ENCODE results near the gene NECAB3.
"Not testable (repeated sequence)": the region's sequence is repeated elsewhere in the genome, so short reads cannot be mapped to it uniquely, and the experiment has no call there.

NECAB3 gene

GRCh38 chr20:33650111-33650752 lies 24.0 kb downstream of the NECAB3 start:
- H3K27me3 ChIP-seq (ENCODE audit: control insufficient read depth, insufficient read depth, low read length) = no peaks in the 10 kb centered on the region

GRCh38 chr20:33649201-33649681 lies 25.0 kb downstream of the NECAB3 start:
- no peaks in the 10 kb centered on the region for H3K9me3 ChIP-seq (ENCODE audit: control insufficient read depth, low read depth, low read length)
- H3K27ac ChIP-seq (ENCODE audit: low read length) = no peak overlapping the region
- no peak overlapping the region for H3K4me3 ChIP-seq (ENCODE audit: low read length)
- H3K27me3 ChIP-seq (ENCODE audit: control insufficient read depth, insufficient read depth, low read length) = no peaks in the 10 kb centered on the region
- H3K36me3 ChIP-seq (ENCODE audit: control insufficient read depth, low read depth, low read length) = peaks cover 14% of the 10 kb centered on the region
- no peak overlapping the region for H3K9ac ChIP-seq (ENCODE audit: low read length)
- H3K4me1 ChIP-seq (ENCODE audit: control insufficient read depth, low read depth, low read length) = no peaks in the 10 kb centered on the region

More at GRCh38 chr20:33650111-33650752, 24.0 kb downstream of the NECAB3 start:
- H3K36me3 ChIP-seq (ENCODE audit: control insufficient read depth, low read depth, low read length) = peaks cover 4% of the 10 kb centered on the region
- H3K9me3 ChIP-seq (ENCODE audit: control insufficient read depth, low read depth, low read length) = no peaks in the 10 kb centered on the region
- H3K27ac ChIP-seq (ENCODE audit: low read length) = no peak overlapping the region
- H3K4me1 ChIP-seq (ENCODE audit: control insufficient read depth, low read depth, low read length) = no peaks in the 10 kb centered on the region
- no peak overlapping the region for H3K4me3 ChIP-seq (ENCODE audit: low read length)
- H3K9ac ChIP-seq (ENCODE audit: low read length) = no peak overlapping the region

DNA sequence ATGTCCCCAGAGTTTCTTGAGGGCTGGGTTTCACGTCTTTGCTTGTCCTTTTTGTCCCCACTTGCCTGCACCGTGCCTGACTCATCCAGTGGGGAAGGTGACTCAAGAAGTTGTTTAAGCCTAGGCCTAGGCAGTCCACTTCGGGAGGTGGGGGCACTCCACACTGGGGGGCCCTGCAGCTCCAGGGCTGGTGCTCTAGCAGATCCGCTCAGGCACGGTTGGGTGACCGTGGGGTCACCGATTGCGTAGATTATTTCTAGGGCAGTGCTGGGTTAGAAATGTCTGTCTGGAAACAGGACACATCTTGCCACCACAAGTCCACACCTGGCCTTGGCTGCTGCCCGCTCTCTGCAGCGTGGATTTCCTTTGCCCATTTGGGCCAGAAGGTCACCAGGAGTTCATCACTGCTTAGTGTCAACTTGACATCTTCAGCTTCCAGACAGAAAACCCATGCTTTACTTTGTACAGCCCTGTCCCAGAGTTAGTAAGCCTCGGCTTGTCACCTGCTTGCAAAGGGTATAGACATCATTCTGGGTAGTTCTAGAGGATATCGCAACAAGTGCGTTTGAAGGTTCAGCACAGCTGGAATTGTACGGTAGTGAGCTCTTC lies 25.7 kb downstream of the NECAB3 start:
- Histone ChIP-seq H3K27me3 (ENCODE audit: control insufficient read depth, insufficient read depth, low read length) (no peaks in the 10 kb centered on the region), H3K36me3 (ENCODE audit: control insufficient read depth, low read depth, low read length) (peaks cover 17% of the 10 kb centered on the region), H3K4me3 (ENCODE audit: low read length) (no peak overlapping the region), H3K9me3 (ENCODE audit: control insufficient read depth, low read depth, low read length) (no peaks in the 10 kb centered on the region), H3K4me1 (ENCODE audit: control insufficient read depth, low read depth, low read length) (no peaks in the 10 kb centered on the region), H3K9ac (ENCODE audit: low read length) (no peak overlapping the region), H3K27ac (ENCODE audit: low read length) (no peak overlapping the region)

- Histone ChIP-seq H3K4me1 (ENCODE audit: control insufficient read depth, low read depth, low read length) (no peaks in the 10 kb centered on the region), H3K9ac (ENCODE audit: low read length) (no peak overlapping the region), H3K27ac (ENCODE audit: low read length) (no peak overlapping the region), H3K4me3 (ENCODE audit: low read length) (no peak overlapping the region), H3K9me3 (ENCODE audit: control insufficient read depth, low read depth, low read length) (no peaks in the 10 kb centered on the region), H3K27me3 (ENCODE audit: control insufficient read depth, insufficient read depth, low read length) (no peaks in the 10 kb centered on the region), H3K36me3 (ENCODE audit: control insufficient read depth, low read depth, low read length) (peaks cover 17% of the 10 kb centered on the region)
These were observed 26.4 kb downstream of the NECAB3 start for GRCh38 chr20:33647603-33648395.

DNA sequence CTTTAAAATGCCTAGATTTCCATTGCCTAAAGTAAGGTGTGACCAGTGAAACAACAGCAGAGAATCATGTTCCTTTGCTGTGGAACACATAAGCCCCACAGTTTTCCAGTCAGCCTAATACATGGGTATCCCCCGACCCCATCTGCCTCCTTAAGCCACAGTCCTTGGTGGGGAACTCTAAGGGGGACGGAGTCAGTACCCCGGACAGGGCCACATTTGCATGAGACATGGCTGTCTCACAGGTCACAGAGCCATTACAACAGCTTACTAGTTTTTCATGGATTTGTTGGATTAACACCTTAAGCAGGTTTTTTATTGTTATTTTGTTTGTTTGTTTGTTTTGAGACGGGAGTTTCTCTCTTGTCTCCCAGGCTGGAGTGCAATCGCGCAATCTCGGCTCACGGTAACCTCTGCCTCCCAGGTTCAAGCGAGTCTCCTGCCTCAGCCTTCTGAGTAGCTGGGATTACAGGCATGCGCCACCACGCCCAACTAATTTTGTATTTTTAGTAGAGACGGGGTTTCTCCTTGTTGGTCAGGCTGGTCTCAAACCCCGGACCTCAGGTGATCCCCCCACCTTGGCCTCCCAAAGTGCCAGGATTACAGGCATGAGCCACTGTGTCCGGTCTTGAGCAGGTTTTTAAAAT lies 27.1 kb downstream of the NECAB3 start:
- not testable (repeated sequence) for H3K9ac ChIP-seq (ENCODE audit: low read length); H3K27me3 ChIP-seq (ENCODE audit: control insufficient read depth, insufficient read depth, low read length); H3K4me3 ChIP-seq (ENCODE audit: low read length); H3K4me1 ChIP-seq (ENCODE audit: control insufficient read depth, low read depth, low read length); H3K27ac ChIP-seq (ENCODE audit: low read length); H3K9me3 ChIP-seq (ENCODE audit: control insufficient read depth, low read depth, low read length)
- H3K36me3 ChIP-seq (ENCODE audit: control insufficient read depth, low read depth, low read length) = peaks cover 17% of the 10 kb centered on the region

DNA sequence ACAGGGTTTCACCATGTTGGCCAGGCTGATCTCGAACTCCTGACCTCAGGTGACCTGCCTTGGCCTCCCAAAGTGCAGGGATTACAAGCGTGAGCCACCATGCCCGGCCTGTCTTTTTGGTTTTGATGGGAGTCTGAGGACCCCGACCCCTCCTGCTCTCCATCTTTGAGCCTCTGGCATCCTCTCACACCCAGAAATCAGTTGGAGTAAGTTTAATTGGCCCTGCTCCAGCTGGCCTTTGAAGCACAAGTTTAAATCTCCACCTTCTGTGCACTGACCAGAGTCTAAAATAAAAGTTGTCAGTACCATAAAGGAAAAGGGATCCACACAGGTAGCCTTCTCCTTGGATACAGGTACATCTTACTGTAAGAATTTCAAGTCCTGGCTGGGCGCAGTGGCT lies 28.0 kb downstream of the NECAB3 start:
- Histone ChIP-seq H3K4me1 (ENCODE audit: control insufficient read depth, low read depth, low read length) (no peaks in the 10 kb centered on the region), H3K9me3 (ENCODE audit: control insufficient read depth, low read depth, low read length) (no peaks in the 10 kb centered on the region), H3K4me3 (ENCODE audit: low read length) (no peak overlapping the region), H3K36me3 (ENCODE audit: control insufficient read depth, low read depth, low read length) (peaks cover 25% of the 10 kb centered on the region), H3K27me3 (ENCODE audit: control insufficient read depth, insufficient read depth, low read length) (no peaks in the 10 kb centered on the region), H3K9ac (ENCODE audit: low read length) (no peak overlapping the region), H3K27ac (ENCODE audit: low read length) (no peak overlapping the region)

- H3K27ac ChIP-seq (ENCODE audit: low read length) = no peak overlapping the region
- no peak overlapping the region for H3K4me3 ChIP-seq (ENCODE audit: low read length)
- H3K4me1 ChIP-seq (ENCODE audit: control insufficient read depth, low read depth, low read length) = no peaks in the 10 kb centered on the region
- H3K9me3 ChIP-seq (ENCODE audit: control insufficient read depth, low read depth, low read length) = no peaks in the 10 kb centered on the region
- peaks cover 29% of the 10 kb centered on the region for H3K36me3 ChIP-seq (ENCODE audit: control insufficient read depth, low read depth, low read length)
- no peak overlapping the region for H3K9ac ChIP-seq (ENCODE audit: low read length)
- no peaks in the 10 kb centered on the region for H3K27me3 ChIP-seq (ENCODE audit: control insufficient read depth, insufficient read depth, low read length)
These were observed 28.8 kb downstream of the NECAB3 start for GRCh38 chr20:33645396-33645795.

- H3K27me3 ChIP-seq (ENCODE audit: control insufficient read depth, insufficient read depth, low read length) = no peaks in the 10 kb centered on the region
- no peak overlapping the region for H3K9ac ChIP-seq (ENCODE audit: low read length)
- H3K27ac ChIP-seq (ENCODE audit: low read length) = no peak overlapping the region
- H3K9me3 ChIP-seq (ENCODE audit: control insufficient read depth, low read depth, low read length) = no peaks in the 10 kb centered on the region
- H3K4me1 ChIP-seq (ENCODE audit: control insufficient read depth, low read depth, low read length) = no peaks in the 10 kb centered on the region
- H3K36me3 ChIP-seq (ENCODE audit: control insufficient read depth, low read depth, low read length) = peaks cover 33% of the 10 kb centered on the region
- H3K4me3 ChIP-seq (ENCODE audit: low read length) = no peak overlapping the region
These were observed 29.2 kb downstream of the NECAB3 start for GRCh38 chr20:33645072-33645358.

GRCh38 chr20:33644313-33645071 lies 29.7 kb downstream of the NECAB3 start:
- peaks cover 35% of the 10 kb centered on the region for H3K36me3 ChIP-seq (ENCODE audit: control insufficient read depth, low read depth, low read length)
- no peaks in the 10 kb centered on the region for H3K9me3 ChIP-seq (ENCODE audit: control insufficient read depth, low read depth, low read length)
- H3K9ac ChIP-seq (ENCODE audit: low read length) = no peak overlapping the region
- no peaks in the 10 kb centered on the region for H3K27me3 ChIP-seq (ENCODE audit: control insufficient read depth, insufficient read depth, low read length)
- no peaks in the 10 kb centered on the region for H3K4me1 ChIP-seq (ENCODE audit: control insufficient read depth, low read depth, low read length)
- no peak overlapping the region for H3K27ac ChIP-seq (ENCODE audit: low read length)
- H3K4me3 ChIP-seq (ENCODE audit: low read length) = no peak overlapping the region

DNA sequence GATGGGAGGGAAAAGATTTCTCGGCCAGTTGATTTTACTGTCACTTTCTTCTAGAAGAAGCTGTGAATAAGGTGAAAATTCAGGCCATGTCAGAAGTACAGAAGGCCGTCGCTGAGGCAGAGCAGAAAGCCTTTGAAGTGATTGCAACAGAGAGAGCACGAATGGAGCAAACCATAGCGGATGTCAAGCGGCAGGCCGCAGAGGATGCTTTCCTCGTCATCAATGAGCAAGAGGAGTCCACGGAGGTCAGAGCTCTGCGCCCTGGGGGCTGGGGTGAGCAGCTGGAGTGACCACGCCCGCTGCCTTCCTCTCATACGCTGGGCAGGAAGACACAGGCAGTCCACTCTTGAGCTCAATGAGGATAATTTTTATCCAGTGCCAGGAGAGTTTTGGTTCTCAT lies 33.9 kb downstream of the NECAB3 start:
- H3K4me1 ChIP-seq (ENCODE audit: control insufficient read depth, low read depth, low read length) = no peaks in the 10 kb centered on the region
- no peaks in the 10 kb centered on the region for H3K27me3 ChIP-seq (ENCODE audit: control insufficient read depth, insufficient read depth, low read length)
- no peaks in the 10 kb centered on the region for H3K9me3 ChIP-seq (ENCODE audit: control insufficient read depth, low read depth, low read length)
- H3K4me3 ChIP-seq (ENCODE audit: low read length) = no peak overlapping the region
- peaks cover 40% of the 10 kb centered on the region for H3K36me3 ChIP-seq (ENCODE audit: control insufficient read depth, low read depth, low read length)
- H3K9ac ChIP-seq (ENCODE audit: low read length) = no peak overlapping the region
- H3K27ac ChIP-seq (ENCODE audit: low read length) = no peak overlapping the region

DNA sequence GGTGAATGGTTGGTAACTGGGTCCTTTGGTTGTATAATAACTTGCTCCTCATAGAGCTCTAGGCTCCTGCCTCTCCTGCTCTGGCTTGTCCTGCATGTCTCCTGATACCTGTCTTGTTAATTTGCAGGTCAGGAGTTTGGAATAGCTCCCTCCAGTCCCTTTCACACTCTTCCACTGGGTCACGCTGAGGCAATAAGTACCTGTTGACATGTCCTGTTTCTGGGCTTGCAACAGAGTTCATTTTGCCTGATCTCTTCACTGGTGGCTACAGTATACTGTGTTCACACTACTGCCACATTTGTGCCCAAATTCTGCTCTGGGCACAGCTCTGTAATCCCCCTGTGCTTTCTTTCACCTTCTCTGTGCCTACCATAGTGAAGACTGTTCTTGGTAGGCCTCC lies 37.5 kb downstream of the NECAB3 start:
- H3K4me3 ChIP-seq (ENCODE audit: low read length) = no peak overlapping the region
- no peak overlapping the region for H3K9ac ChIP-seq (ENCODE audit: low read length)
- H3K9me3 ChIP-seq (ENCODE audit: control insufficient read depth, low read depth, low read length) = no peaks in the 10 kb centered on the region
- H3K27me3 ChIP-seq (ENCODE audit: control insufficient read depth, insufficient read depth, low read length) = no peaks in the 10 kb centered on the region
- H3K27ac ChIP-seq (ENCODE audit: low read length) = no peak overlapping the region
- peaks cover 25% of the 10 kb centered on the region for H3K36me3 ChIP-seq (ENCODE audit: control insufficient read depth, low read depth, low read length)
- H3K4me1 ChIP-seq (ENCODE audit: control insufficient read depth, low read depth, low read length) = no peaks in the 10 kb centered on the region

Measured in iPS-18a (cell line).